AG04450 (cell line): ENCODE data around the gene PRKAR1B. TPM values are rescaled to one million over a fixed set of nuclear protein-coding genes. Genes with fewer than 3 reads are reported as not detected.
"Not testable (repeated sequence)": the region's sequence is repeated elsewhere in the genome, so short reads cannot be mapped to it uniquely, and the experiment has no call there.

ENCODE experiments used
- CTCF ChIA-PET: fragments of 300-600, 350-600 bp; formaldehyde crosslinking; extraction: SDS; loops from one replicate; lab custom pipeline; 2022; ENCODE audit warnings: antibody characterized with exemption, inconsistent platforms; lab: Charles Lee
- POLR2A ChIA-PET: fragments of 350-600 bp; formaldehyde crosslinking; extraction: SDS; loops from one replicate; lab custom pipeline; 2021; ENCODE audit warnings: antibody characterized with exemption, inconsistent platforms; lab: Yijun Ruan, JAX
- DNase-seq: peaks from one replicate; pipeline ENCODE4 v3.0.0-alpha.2; 2011; ENCODE audit warnings: low read depth, low spot score
- H3K27ac ChIP-seq: one replicate; pipeline ENCODE4 v1.5.1; 2012; ENCODE audit warnings: low read depth, low read length, control low read depth
- H3K27me3 ChIP-seq: one replicate; pipeline ENCODE4 v1.6.0; 2012; ENCODE audit warnings: low read length; ENCODE audit not compliant: control insufficient read depth, insufficient read depth
- H3K4me3 ChIP-seq: 2 replicates; pipeline ENCODE4 v1.5.1; 2011; ENCODE audit warnings: mild to moderate bottlenecking, low read depth, low read length, control low read depth
- H3K9me3 ChIP-seq: 2 replicates; pipeline ENCODE4 v1.5.1; 2012; ENCODE audit warnings: low read length; ENCODE audit not compliant: control insufficient read depth, insufficient read depth
- polyA plus RNA-seq: library from polyadenylated mRNA; depleted of rRNA; stranded (reverse); fragments of >200 nt; gene quantifications from 2 replicates; pipeline ENCODE4 v1.2.3, GENCODE V29; 2011
- TF ChIP-seq, protein P1 (sequence below): IDR thresholded peaks from 2 replicates; pipeline ENCODE4 v1.5.1; 2011; ENCODE audit warnings: low read depth, low read length, control low read depth, inconsistent platforms

PRKAR1B gene
- polyA plus RNA-seq, 1 experiment: 16.1 TPM

DNA sequence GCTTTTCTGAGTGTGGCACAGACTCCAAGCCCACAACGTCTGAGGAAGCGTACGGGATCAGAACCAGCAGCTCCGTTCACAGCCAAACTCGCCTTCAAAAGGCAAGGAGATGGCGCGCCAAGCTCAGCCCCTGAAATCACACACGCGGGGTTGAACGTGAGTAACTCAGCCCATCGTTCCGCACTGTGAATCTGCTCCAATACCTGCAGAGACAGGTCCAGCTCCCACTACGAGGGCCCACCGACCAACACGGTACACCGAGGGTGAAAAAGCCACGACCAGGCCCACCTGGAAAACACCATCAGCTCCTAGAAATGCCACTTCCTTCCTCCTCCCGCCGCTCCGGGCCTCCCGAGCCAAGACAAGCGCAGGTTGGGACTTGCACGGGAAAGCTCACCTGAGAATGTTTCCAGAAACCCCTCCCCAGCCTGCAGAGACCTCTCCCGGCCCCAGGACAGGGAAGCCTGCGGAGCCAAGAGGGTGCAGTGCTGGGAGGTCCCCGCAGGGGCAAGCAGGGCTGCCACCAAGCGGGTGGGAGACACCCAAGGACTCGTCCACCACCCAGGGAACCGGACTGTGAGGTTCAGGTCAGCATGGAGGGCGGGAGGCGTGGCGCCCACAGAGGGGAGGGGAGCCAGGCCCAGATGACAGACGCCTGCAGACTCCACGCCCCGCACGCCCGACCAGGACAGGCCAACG lies 113.5 kb downstream of the PRKAR1B start:
- DNase-seq: no peak
- no peaks in the 10 kb centered on the region for H3K27me3 ChIP-seq
- ChIA-PET CTCF (no interaction called here), POLR2A (no interaction called here)
- peaks cover 6% of the 10 kb centered on the region; the same call in 1 of the 2 replicates for H3K9me3 ChIP-seq
- TF ChIP-seq, protein P1, sequence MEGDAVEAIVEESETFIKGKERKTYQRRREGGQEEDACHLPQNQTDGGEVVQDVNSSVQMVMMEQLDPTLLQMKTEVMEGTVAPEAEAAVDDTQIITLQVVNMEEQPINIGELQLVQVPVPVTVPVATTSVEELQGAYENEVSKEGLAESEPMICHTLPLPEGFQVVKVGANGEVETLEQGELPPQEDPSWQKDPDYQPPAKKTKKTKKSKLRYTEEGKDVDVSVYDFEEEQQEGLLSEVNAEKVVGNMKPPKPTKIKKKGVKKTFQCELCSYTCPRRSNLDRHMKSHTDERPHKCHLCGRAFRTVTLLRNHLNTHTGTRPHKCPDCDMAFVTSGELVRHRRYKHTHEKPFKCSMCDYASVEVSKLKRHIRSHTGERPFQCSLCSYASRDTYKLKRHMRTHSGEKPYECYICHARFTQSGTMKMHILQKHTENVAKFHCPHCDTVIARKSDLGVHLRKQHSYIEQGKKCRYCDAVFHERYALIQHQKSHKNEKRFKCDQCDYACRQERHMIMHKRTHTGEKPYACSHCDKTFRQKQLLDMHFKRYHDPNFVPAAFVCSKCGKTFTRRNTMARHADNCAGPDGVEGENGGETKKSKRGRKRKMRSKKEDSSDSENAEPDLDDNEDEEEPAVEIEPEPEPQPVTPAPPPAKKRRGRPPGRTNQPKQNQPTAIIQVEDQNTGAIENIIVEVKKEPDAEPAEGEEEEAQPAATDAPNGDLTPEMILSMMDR: no peak
- no peak overlapping the region for H3K4me3 ChIP-seq
- no peak overlapping the region for H3K27ac ChIP-seq

DNA sequence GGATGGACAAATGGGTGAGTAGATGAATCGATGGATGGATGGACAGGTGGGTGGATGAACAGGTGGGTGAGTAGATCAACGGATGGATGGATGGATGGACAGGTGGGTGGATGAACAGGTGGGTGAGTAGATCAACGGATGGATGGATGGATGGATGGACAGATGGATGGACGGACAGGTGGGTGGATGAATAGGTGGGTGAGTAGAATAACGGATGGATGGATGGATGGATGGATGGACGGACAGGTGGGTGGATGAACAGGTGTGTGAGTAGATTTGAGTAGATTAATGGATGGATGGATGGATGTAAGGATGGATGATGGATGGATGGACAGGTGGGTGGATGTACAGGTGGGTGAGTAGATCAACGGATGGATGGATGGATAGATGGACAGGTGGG lies 115.2 kb downstream of the PRKAR1B start:
- H3K9me3 ChIP-seq, DNase-seq, H3K27me3 ChIP-seq, H3K27ac ChIP-seq, CTCF ChIA-PET, H3K4me3 ChIP-seq, POLR2A ChIA-PET: not testable (repeated sequence)

DNA sequence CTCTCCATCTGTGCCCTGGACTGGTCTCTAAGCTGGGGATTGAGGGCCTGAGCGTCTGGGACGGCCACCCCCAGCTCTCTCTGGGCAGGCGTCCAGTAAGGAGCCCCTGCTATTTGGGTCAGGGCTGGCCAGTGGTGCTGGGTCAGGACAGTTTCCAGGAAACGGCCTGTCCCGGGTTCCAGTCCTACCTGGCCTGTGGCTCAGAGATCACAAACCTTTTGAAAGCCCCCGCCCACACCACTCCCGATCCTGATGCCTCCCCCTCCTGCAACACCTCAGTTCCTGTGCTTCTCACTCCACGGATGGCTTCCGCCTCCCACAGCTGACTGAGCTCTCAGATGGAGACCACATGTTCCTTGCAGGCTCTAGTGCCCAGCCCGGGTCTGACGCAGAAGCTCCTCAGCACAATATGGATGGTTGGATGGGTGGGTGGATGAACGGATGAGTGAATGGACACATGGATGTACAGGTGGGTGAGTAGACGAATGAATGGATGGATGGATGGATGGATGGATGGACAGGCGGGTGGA lies 115.7 kb downstream of the PRKAR1B start:
- ChIA-PET CTCF (no interaction called here), POLR2A (no interaction called here)
- DNase-seq: no peak
- Histone ChIP-seq H3K4me3 (no peak overlapping the region), H3K27ac (no peak overlapping the region), H3K27me3 (no peaks in the 10 kb centered on the region), H3K9me3 (peaks cover 6% of the 10 kb centered on the region; the same call in 1 of the 2 replicates)
- TF ChIP-seq, protein P1: no peak

DNA sequence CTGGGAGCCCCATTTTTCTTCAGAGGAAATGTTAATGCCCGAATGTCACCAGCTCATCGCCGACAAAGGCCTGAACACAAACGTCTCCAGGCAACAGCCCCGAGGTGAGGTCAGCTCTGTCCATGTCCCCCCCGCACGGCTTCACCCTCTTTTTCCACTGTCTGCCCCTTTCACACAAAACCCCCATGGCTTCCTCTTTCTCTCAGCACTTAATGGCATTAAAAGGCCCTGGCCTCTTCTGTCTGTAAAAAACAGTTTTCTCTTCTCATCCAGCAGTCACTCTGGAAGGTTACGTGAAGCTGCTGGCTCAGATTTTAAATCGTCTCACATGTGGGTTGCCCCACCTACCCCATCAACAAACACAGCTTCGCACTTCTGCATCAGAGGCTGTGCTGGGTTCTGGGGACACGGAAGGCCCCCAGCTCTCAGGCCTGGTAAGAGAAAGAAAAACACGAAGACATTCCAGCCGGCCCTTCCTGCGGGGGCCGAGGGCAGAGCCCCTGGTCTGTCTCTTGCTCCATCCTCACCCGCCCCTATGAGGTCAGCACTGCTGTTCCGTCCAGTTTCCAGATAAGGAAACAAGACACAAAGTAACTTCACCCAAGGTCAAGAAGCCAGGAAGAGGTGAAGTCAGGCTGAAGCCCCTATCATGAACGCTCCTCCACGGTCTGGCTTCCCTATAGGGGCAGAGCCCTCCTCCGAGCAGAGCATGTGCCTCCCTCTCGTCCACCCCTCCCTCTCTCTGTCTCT lies 116.4 kb downstream of the PRKAR1B start:
- POLR2A ChIA-PET: interaction anchor here (0.5 kb wide), 1 partner anchor 9 kb away, joined by 7 read pairs; no protein-coding TSS in a partner anchor
- no peak overlapping the region for H3K27ac ChIP-seq
- H3K9me3 ChIP-seq: peaks cover 6% of the 10 kb centered on the region; the same call in 1 of the 2 replicates
- CTCF ChIA-PET: interaction anchor here (0.7 kb wide), 1 partner anchor 55 kb away, joined by 3 read pairs; no protein-coding TSS in a partner anchor
- TF ChIP-seq, protein P1: no peak
- H3K4me3 ChIP-seq: no peak overlapping the region
- H3K27me3 ChIP-seq: no peaks in the 10 kb centered on the region
- no peak for DNase-seq

DNA sequence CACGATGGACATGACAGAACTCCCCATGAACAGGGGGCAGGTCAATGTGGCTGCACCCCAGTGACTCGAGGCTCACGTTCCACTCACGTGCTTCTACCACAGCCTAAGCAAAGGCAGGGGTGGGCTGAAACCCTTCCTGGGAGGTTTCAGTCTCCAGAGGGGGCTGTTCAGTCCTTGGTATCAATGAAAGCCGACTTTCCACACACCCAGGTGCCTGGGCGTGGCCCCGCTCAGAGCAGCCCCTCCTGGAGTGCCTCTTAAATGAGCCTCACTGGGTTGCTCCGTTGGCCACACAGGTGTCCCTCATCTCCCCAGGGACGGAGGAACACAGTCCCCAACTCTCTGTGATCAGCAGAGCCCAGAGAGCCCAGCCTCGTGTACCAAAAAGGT lies 116.9 kb downstream of the PRKAR1B start:
- DNase-seq: no peak
- CTCF ChIA-PET: interaction anchor here (0.7 kb wide), 1 partner anchor 56 kb away, joined by 3 read pairs; no protein-coding TSS in a partner anchor
- H3K4me3 ChIP-seq: no peak overlapping the region
- no peak overlapping the region for H3K27ac ChIP-seq
- TF ChIP-seq, protein P1: no peak
- H3K27me3 ChIP-seq: no peaks in the 10 kb centered on the region
- peaks cover 8% of the 10 kb centered on the region; the same call in 1 of the 2 replicates for H3K9me3 ChIP-seq
- POLR2A ChIA-PET: interaction anchor here (0.5 kb wide), 1 partner anchor 10 kb away, joined by 7 read pairs; no protein-coding TSS in a partner anchor
